HepG2 (cell line): ENCODE results near the gene MEIS1. TPM values are rescaled to one million over a fixed set of nuclear protein-coding genes. Genes with fewer than 3 reads are reported as not detected.

Experiments used
- BHLHE40 ChIP-seq: IDR thresholded peaks from 2 replicates; pipeline ENCODE4 v1.6.1; 2011; ENCODE audit warnings: low read length, improper control_type of control experiment
- CEBPG ChIP-seq: IDR thresholded peaks from 2 replicates; pipeline ENCODE4 v1.6.1; 2016
- CHD2 ChIP-seq: IDR thresholded peaks from 2 replicates; pipeline ENCODE4 v1.6.1; 2011; ENCODE audit warnings: low read depth, low read length, improper control_type of control experiment
- FOXP1 ChIP-seq, 2 experiments: fragments of 450-650 bp in 1 of 2; IDR thresholded peaks; 2 replicates each; pipeline ENCODE4 v1.6.1; 2017 to 2018; ENCODE audit warnings: antibody characterized with exemption in 1 of 2
- HMG20A ChIP-seq: IDR thresholded peaks from 2 replicates; pipeline ENCODE4 v1.6.1; 2016; ENCODE audit warnings: borderline replicate concordance
- HNRNPLL ChIP-seq: fragments of 200-400 bp; formaldehyde crosslinking; IDR thresholded peaks from 2 replicates; pipeline ENCODE4 v1.6.1; 2017; ENCODE audit warnings: mild to moderate bottlenecking, low read depth, low read length; ENCODE audit not compliant: poor library complexity, severe bottlenecking
- JUN ChIP-seq: sonication (generic); formaldehyde crosslinking; IDR thresholded peaks from 2 replicates; pipeline ENCODE4 v1.4.0; 2020; ENCODE audit warnings: mild to moderate bottlenecking, missing genetic modification reagents
- JUNB ChIP-seq: sonication (generic); formaldehyde crosslinking; IDR thresholded peaks from 2 replicates; pipeline ENCODE4 v1.8.0; 2022; ENCODE audit warnings: missing genetic modification reagents, mild to moderate bottlenecking, borderline replicate concordance
- TCF7 ChIP-seq: sonication (generic); IDR thresholded peaks from 2 replicates; pipeline ENCODE4 v1.6.1; 2016; ENCODE audit warnings: antibody characterized with exemption, low read depth
- ZNF672 ChIP-seq: sonication (generic); formaldehyde crosslinking; IDR thresholded peaks from 2 replicates; pipeline ENCODE4 v1.8.1; 2022; ENCODE audit warnings: missing genetic modification reagents
- polyA plus RNA-seq, 8 experiments: library from polyadenylated mRNA; depleted of rRNA in 3 of 8; stranded (reverse) in 7 of 8; unstranded in 1 of 8; fragments of >200 nt; fragmentation: Illumina TruSeq in 4 of 8; extraction: Trizol in 4 of 8; gene quantifications; 2 replicates each; pipeline versions ENCODE4 v1.2.1 to v1.2.3, GENCODE V29; 2011 to 2016; ENCODE audit warnings: low read depth in 4 of 8, missing spikeins in 1 of 8, mixed read lengths in 1 of 8; ENCODE audit not compliant: insufficient read depth in 1 of 8
- total RNA-seq, 5 experiments: library from RNA; depleted of rRNA; stranded (reverse); fragments of >200 nt; fragmentation: Illumina TruSeq; extraction: Trizol; gene quantifications; 2 replicates each; pipeline ENCODE4 v1.2.3, GENCODE V29; 2016; ENCODE audit warnings: low read depth in 1 of 5
- TF ChIP-seq, protein P1 (sequence below): sonication (generic); formaldehyde crosslinking; IDR thresholded peaks from 2 replicates; pipeline ENCODE4 v1.5.1; 2020; ENCODE audit warnings: mild to moderate bottlenecking, missing genetic modification reagents, borderline replicate concordance
- TF ChIP-seq, protein P2 (sequence below): IDR thresholded peaks from 2 replicates; pipeline ENCODE4 v1.4.0; 2020; ENCODE audit warnings: mild to moderate bottlenecking, missing genetic modification reagents
- TF ChIP-seq, protein P3 (sequence below): sonication (generic); formaldehyde crosslinking; IDR thresholded peaks from 2 replicates; pipeline ENCODE4 v1.9.0; 2021; ENCODE audit warnings: missing genetic modification reagents, borderline replicate concordance
- TF ChIP-seq, protein P4 (sequence below): sonication (generic); formaldehyde crosslinking; IDR thresholded peaks from 2 replicates; pipeline ENCODE4 v1.4.0; 2020; ENCODE audit warnings: low read depth, missing genetic modification reagents
- TF ChIP-seq, protein P5 (sequence below): sonication (generic); formaldehyde crosslinking; IDR thresholded peaks from 2 replicates; pipeline ENCODE4 v1.4.0; 2020; ENCODE audit warnings: missing genetic modification reagents

MEIS1 gene
- total and polyA plus RNA-seq, 2 of the 13 experiments (the other 11 are each of a cell fraction or from before 2014, with no cell fraction given), result 3.8 to 6.0 TPM

DNA sequence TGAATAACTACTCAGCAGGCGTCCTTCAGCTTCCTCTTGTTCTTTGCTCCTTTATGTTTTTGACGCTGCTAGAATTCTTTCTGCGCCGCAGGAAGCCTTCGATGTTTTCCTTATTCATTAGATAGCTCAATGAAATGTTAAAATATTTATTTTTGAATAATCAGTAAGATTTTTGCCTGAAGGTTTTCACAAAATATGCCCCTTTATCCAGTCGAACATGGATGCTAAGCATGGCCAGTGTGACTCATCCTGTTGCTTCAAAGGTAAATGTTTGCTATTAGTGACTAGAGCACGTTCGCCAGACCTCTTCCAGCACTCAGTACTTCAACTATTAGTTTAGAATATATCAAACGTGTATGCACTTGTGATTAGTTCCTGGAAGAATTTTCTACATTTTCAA lies 7.6 kb upstream of the MEIS1 start (continued):
- TF ChIP-seq HNRNPLL, result no peak
- peak; percentile 25; the same call in 1 of the 2 replicates for TF ChIP-seq CEBPG (CRISPR knock-in tag)
- TF ChIP-seq TCF7, result peak; percentile 47
- no peak for TF ChIP-seq FOXP1 (IDR thresholded peaks at IDR 0.05)
- TF ChIP-seq FOXP1 (CRISPR knock-in tag; IDR thresholded peaks at IDR 0.05), result 0 out of 2 replicates have a peak, but pooled peaks have one; percentile 55
- peak; percentile 87 for TF ChIP-seq BHLHE40
- no peak for TF ChIP-seq ZNF672 (CRISPR knock-in tag)
- TF ChIP-seq, protein P1, sequence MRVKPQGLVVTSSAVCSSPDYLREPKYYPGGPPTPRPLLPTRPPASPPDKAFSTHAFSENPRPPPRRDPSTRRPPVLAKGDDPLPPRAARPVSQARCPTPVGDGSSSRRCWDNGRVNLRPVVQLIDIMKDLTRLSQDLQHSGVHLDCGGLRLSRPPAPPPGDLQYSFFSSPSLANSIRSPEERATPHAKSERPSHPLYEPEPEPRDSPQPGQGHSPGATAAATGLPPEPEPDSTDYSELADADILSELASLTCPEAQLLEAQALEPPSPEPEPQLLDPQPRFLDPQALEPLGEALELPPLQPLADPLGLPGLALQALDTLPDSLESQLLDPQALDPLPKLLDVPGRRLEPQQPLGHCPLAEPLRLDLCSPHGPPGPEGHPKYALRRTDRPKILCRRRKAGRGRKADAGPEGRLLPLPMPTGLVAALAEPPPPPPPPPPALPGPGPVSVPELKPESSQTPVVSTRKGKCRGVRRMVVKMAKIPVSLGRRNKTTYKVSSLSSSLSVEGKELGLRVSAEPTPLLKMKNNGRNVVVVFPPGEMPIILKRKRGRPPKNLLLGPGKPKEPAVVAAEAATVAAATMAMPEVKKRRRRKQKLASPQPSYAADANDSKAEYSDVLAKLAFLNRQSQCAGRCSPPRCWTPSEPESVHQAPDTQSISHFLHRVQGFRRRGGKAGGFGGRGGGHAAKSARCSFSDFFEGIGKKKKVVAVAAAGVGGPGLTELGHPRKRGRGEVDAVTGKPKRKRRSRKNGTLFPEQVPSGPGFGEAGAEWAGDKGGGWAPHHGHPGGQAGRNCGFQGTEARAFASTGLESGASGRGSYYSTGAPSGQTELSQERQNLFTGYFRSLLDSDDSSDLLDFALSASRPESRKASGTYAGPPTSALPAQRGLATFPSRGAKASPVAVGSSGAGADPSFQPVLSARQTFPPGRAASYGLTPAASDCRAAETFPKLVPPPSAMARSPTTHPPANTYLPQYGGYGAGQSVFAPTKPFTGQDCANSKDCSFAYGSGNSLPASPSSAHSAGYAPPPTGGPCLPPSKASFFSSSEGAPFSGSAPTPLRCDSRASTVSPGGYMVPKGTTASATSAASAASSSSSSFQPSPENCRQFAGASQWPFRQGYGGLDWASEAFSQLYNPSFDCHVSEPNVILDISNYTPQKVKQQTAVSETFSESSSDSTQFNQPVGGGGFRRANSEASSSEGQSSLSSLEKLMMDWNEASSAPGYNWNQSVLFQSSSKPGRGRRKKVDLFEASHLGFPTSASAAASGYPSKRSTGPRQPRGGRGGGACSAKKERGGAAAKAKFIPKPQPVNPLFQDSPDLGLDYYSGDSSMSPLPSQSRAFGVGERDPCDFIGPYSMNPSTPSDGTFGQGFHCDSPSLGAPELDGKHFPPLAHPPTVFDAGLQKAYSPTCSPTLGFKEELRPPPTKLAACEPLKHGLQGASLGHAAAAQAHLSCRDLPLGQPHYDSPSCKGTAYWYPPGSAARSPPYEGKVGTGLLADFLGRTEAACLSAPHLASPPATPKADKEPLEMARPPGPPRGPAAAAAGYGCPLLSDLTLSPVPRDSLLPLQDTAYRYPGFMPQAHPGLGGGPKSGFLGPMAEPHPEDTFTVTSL (CRISPR knock-in tag), result peak; percentile 51; the same call in 1 of the 2 replicates
- TF ChIP-seq, protein P2, sequence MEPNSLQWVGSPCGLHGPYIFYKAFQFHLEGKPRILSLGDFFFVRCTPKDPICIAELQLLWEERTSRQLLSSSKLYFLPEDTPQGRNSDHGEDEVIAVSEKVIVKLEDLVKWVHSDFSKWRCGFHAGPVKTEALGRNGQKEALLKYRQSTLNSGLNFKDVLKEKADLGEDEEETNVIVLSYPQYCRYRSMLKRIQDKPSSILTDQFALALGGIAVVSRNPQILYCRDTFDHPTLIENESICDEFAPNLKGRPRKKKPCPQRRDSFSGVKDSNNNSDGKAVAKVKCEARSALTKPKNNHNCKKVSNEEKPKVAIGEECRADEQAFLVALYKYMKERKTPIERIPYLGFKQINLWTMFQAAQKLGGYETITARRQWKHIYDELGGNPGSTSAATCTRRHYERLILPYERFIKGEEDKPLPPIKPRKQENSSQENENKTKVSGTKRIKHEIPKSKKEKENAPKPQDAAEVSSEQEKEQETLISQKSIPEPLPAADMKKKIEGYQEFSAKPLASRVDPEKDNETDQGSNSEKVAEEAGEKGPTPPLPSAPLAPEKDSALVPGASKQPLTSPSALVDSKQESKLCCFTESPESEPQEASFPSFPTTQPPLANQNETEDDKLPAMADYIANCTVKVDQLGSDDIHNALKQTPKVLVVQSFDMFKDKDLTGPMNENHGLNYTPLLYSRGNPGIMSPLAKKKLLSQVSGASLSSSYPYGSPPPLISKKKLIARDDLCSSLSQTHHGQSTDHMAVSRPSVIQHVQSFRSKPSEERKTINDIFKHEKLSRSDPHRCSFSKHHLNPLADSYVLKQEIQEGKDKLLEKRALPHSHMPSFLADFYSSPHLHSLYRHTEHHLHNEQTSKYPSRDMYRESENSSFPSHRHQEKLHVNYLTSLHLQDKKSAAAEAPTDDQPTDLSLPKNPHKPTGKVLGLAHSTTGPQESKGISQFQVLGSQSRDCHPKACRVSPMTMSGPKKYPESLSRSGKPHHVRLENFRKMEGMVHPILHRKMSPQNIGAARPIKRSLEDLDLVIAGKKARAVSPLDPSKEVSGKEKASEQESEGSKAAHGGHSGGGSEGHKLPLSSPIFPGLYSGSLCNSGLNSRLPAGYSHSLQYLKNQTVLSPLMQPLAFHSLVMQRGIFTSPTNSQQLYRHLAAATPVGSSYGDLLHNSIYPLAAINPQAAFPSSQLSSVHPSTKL (CRISPR knock-in tag), result peak; percentile 78
- TF ChIP-seq HMG20A (CRISPR knock-in tag), result peak; percentile 57; the same call in 1 of the 2 replicates
- TF ChIP-seq, protein P3, sequence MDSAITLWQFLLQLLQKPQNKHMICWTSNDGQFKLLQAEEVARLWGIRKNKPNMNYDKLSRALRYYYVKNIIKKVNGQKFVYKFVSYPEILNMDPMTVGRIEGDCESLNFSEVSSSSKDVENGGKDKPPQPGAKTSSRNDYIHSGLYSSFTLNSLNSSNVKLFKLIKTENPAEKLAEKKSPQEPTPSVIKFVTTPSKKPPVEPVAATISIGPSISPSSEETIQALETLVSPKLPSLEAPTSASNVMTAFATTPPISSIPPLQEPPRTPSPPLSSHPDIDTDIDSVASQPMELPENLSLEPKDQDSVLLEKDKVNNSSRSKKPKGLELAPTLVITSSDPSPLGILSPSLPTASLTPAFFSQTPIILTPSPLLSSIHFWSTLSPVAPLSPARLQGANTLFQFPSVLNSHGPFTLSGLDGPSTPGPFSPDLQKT (CRISPR knock-in tag), result no peak
- TF ChIP-seq JUNB (CRISPR knock-in tag), result peak; percentile 58; the same call in 1 of the 2 replicates
- TF ChIP-seq, protein P4, sequence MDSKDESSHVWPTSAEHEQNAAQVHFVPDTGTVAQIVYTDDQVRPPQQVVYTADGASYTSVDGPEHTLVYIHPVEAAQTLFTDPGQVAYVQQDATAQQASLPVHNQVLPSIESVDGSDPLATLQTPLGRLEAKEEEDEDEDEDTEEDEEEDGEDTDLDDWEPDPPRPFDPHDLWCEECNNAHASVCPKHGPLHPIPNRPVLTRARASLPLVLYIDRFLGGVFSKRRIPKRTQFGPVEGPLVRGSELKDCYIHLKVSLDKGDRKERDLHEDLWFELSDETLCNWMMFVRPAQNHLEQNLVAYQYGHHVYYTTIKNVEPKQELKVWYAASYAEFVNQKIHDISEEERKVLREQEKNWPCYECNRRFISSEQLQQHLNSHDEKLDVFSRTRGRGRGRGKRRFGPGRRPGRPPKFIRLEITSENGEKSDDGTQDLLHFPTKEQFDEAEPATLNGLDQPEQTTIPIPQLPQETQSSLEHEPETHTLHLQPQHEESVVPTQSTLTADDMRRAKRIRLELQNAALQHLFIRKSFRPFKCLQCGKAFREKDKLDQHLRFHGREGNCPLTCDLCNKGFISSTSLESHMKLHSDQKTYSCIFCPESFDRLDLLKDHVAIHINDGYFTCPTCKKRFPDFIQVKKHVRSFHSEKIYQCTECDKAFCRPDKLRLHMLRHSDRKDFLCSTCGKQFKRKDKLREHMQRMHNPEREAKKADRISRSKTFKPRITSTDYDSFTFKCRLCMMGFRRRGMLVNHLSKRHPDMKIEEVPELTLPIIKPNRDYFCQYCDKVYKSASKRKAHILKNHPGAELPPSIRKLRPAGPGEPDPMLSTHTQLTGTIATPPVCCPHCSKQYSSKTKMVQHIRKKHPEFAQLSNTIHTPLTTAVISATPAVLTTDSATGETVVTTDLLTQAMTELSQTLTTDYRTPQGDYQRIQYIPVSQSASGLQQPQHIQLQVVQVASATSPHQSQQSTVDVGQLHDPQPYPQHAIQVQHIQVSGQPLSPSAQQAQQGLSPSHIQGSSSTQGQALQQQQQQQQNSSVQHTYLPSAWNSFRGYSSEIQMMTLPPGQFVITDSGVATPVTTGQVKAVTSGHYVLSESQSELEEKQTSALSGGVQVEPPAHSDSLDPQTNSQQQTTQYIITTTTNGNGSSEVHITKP (CRISPR knock-in tag), result peak; percentile 37; the same call in 1 of the 2 replicates
- 0 out of 2 replicates have a peak, but pooled peaks have one; percentile 23 for TF ChIP-seq JUN (CRISPR knock-in tag)
- TF ChIP-seq, protein P5, sequence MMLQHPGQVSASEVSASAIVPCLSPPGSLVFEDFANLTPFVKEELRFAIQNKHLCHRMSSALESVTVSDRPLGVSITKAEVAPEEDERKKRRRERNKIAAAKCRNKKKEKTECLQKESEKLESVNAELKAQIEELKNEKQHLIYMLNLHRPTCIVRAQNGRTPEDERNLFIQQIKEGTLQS, result 0 out of 2 replicates have a peak, but pooled peaks have one; percentile 30
- TF ChIP-seq CHD2, result no peak
